SK-N-SH (cell line): ENCODE results near the gene TCF7L2. TPM values are rescaled to one million over a fixed set of nuclear protein-coding genes. Genes with fewer than 3 reads are reported as not detected.

Experiments used
- CTCF ChIA-PET: fragments of 300-600, 350-600 bp; formaldehyde crosslinking; extraction: SDS; loops from one replicate; lab custom pipeline; 2021; lab: Yijun Ruan, JAX
- POLR2A ChIA-PET: fragments of 350-600 bp; sonication (Branson Sonifier 250); formaldehyde crosslinking; extraction: SDS; loops from one replicate; lab custom pipeline; 2020; ENCODE audit warnings: antibody characterized with exemption, inconsistent platforms; lab: Yijun Ruan, JAX
- DNase-seq: peaks from one replicate; pipeline ENCODE4 v3.0.0; 2012
- H2AFZ ChIP-seq: fragments of 200-600 bp; sonication (generic); 2 replicates; pipeline ENCODE4 v1.8.1; 2016; ENCODE audit warnings: antibody characterized with exemption, mild to moderate bottlenecking, low read depth
- H3F3A ChIP-seq: fragments of 200-600 bp; sonication (generic); replicated peaks from 2 replicates; pipeline ENCODE3; 2016; ENCODE audit warnings: antibody characterized with exemption, mild to moderate bottlenecking; ENCODE audit not compliant: insufficient read depth
- H3K27ac ChIP-seq, 2 experiments: fragments of 200-500 bp in 1 of 2; fragments of 200-600 bp in 1 of 2; sonication (Bioruptor generic) in 1 of 2; sonication (generic), shearing (Covaris generic) in 1 of 2; 2 replicates each; pipeline versions ENCODE4 v1.5.1 to v1.6.1; 2014 to 2016; ENCODE audit warnings: low read depth in 2 of 2, inconsistent platforms in 1 of 2, low read length in 1 of 2, mild to moderate bottlenecking in 1 of 2, mixed read lengths in 1 of 2
- H3K27me3 ChIP-seq: fragments of 200-600 bp; sonication (generic), shearing (Covaris generic); 2 replicates; pipeline ENCODE4 v1.6.1; 2016; ENCODE audit warnings: mixed run types; ENCODE audit not compliant: insufficient read depth
- H3K36me3 ChIP-seq, 2 experiments: fragments of 200-500 bp in 1 of 2; fragments of 200-600 bp in 1 of 2; sonication (Bioruptor generic) in 1 of 2; sonication (generic) in 1 of 2; replicated peaks in 1 of 2; 2 replicates each; pipeline versions ENCODE3 to v1.5.1; 2014 to 2016; ENCODE audit warnings: low read length in 1 of 2, mild to moderate bottlenecking in 1 of 2; ENCODE audit not compliant: insufficient read depth in 2 of 2, control insufficient read depth in 1 of 2
- H3K4me1 ChIP-seq, 2 experiments: fragments of 200-500 bp in 1 of 2; fragments of 200-600 bp in 1 of 2; sonication (Bioruptor generic) in 1 of 2; sonication (generic), shearing (Covaris generic) in 1 of 2; 2 replicates each; pipeline versions ENCODE4 v1.5.1 to v1.6.1; 2014 to 2016; ENCODE audit warnings: low read depth in 1 of 2, low read length in 1 of 2, mixed run types in 1 of 2; ENCODE audit not compliant: insufficient read depth in 2 of 2, control insufficient read depth in 1 of 2
- H3K4me2 ChIP-seq: fragments of 200-600 bp; sonication (generic), shearing (Covaris generic); 2 replicates; pipeline ENCODE4 v1.6.1; 2017; ENCODE audit warnings: mixed run types
- H3K4me3 ChIP-seq, 2 experiments: fragments of 200-500 bp in 1 of 2; fragments of 200-600 bp in 1 of 2; sonication (Bioruptor generic) in 1 of 2; sonication (generic), shearing (Covaris generic) in 1 of 2; 2 replicates each; pipeline versions ENCODE4 v1.5.1 to v1.8.1; 2014 to 2016; ENCODE audit warnings: low read depth in 2 of 2, inconsistent platforms in 1 of 2, low read length in 1 of 2, mild to moderate bottlenecking in 1 of 2, mixed read lengths in 1 of 2, moderate library complexity in 1 of 2
- H3K79me2 ChIP-seq: fragments of 200-600 bp; sonication (generic); 2 replicates; pipeline ENCODE4 v1.8.1; 2017; ENCODE audit warnings: mild to moderate bottlenecking; ENCODE audit not compliant: insufficient read depth
- H3K9ac ChIP-seq: fragments of 200-600 bp; sonication (generic); 2 replicates; pipeline ENCODE4 v1.6.1; 2017; ENCODE audit warnings: mixed run types
- H3K9me2 ChIP-seq: fragments of 200-600 bp; sonication (generic); 2 replicates; pipeline ENCODE4 v1.6.1; 2017; ENCODE audit warnings: mixed run types
- H3K9me3 ChIP-seq: fragments of 200-600 bp; sonication (generic); 2 replicates; pipeline ENCODE4 v1.6.1; 2017; ENCODE audit warnings: mixed run types, mild to moderate bottlenecking, moderate library complexity
- H4K20me1 ChIP-seq: fragments of 200-600 bp; sonication (generic); 2 replicates; pipeline ENCODE4 v1.6.1; 2017; ENCODE audit warnings: mild to moderate bottlenecking, mixed run types; ENCODE audit not compliant: insufficient read depth
- FOSL2 ChIP-seq: IDR thresholded peaks from 2 replicates; pipeline ENCODE4 v1.4.0; 2012; ENCODE audit warnings: low read depth, mild to moderate bottlenecking, moderate library complexity, borderline replicate concordance
- JUND ChIP-seq: IDR thresholded peaks from 2 replicates; pipeline ENCODE4 v1.4.0; 2012
- RCOR1 ChIP-seq: fragments of 150-350 bp; IDR thresholded peaks from 2 replicates; pipeline ENCODE4 v1.6.1; 2017; ENCODE audit warnings: antibody characterized with exemption, low read length
- REST ChIP-seq: IDR thresholded peaks from 2 replicates; pipeline ENCODE4 v1.6.1; 2012; ENCODE audit warnings: mild to moderate bottlenecking, low read depth, low read length, moderate library complexity
- WGBS: methylation state at CpG from one replicate; pipeline ENCODE4 v1.1.6; 2017; ENCODE audit warnings: low lambda C conversion rate; 5-methylcytosine and 5-hydroxymethylcytosine counted together
- polyA plus RNA-seq, 3 experiments: library from polyadenylated mRNA; depleted of rRNA; stranded (reverse); fragments of >200 nt; gene quantifications; 2 replicates each; pipeline ENCODE4 v1.2.3, GENCODE V29; 2012

TCF7L2 gene
- polyA plus RNA-seq, 1 of the 3 experiments (the other 2 are of a cell fraction) = 10.2 TPM

GRCh38 chr10:112989826-112990225 is 39.8 kb downstream of the TCF7L2 start:
- Histone ChIP-seq H3K9ac (no peak overlapping the region), H3K27ac (no peak overlapping the region), H2AFZ (no peak overlapping the region), H3K4me1 (peaks cover 17 to 21% of the 10 kb centered on the region in 2 experiments; a peak in 3 of 4 replicates), H3K9me3 (no peaks in the 10 kb centered on the region), H3K4me2 (no peak overlapping the region), H3K36me3 (peaks cover 0 to 3% of the 10 kb centered on the region in 2 experiments), H4K20me1 (peaks cover 25% of the 10 kb centered on the region), H3K27me3 (no peaks in the 10 kb centered on the region), H3K79me2 (peaks cover 66% of the 10 kb centered on the region), H3F3A (peaks cover 16% of the 10 kb centered on the region), H3K9me2 (no peaks in the 10 kb centered on the region), H3K4me3 (no peak overlapping the region)
- ChIA-PET POLR2A (no interaction called here), CTCF (no interaction called here)
- DNase-seq = no peak
- TF ChIP-seq REST (no peak), RCOR1 (no peak), FOSL2 (no peak), JUND (no peak)
- WGBS = 81% methylated on average over 4 of the region's 5 CpGs

GRCh38 chr10:112990271-112990670 is 40.2 kb downstream of the TCF7L2 start:
- ChIA-PET CTCF (no interaction called here), POLR2A (no interaction called here)
- Histone ChIP-seq H3K4me2 (no peak overlapping the region), H3K4me1 (peaks cover 15 to 17% of the 10 kb centered on the region in 2 experiments; a peak in 3 of 4 replicates), H3F3A (peaks cover 16% of the 10 kb centered on the region), H3K27ac (no peak overlapping the region), H3K9me2 (no peaks in the 10 kb centered on the region), H3K27me3 (no peaks in the 10 kb centered on the region), H2AFZ (no peak overlapping the region), H3K79me2 (peaks cover 62% of the 10 kb centered on the region), H3K9me3 (no peaks in the 10 kb centered on the region), H3K9ac (no peak overlapping the region), H3K36me3 (peaks cover 0 to 3% of the 10 kb centered on the region in 2 experiments), H3K4me3 (no peak overlapping the region), H4K20me1 (peaks cover 25% of the 10 kb centered on the region)
- no peak for DNase-seq
- WGBS = 81% methylated on average over 8 of the region's 8 CpGs
- peak; percentile 45; the same call in 1 of the 2 replicates for TF ChIP-seq FOSL2
- TF ChIP-seq REST = no peak
